Stimulated activated CD4-positive, alpha-beta T cell treated with anti-CD3 and anti-CD28 coated beads, Interleukin-15, amount 100 ng/mL, for 24 hours (primary cell): Measurements from ENCODE around the gene MZT2B.
"Not testable (repeated sequence)": the region's sequence is repeated elsewhere in the genome, so short reads cannot be mapped to it uniquely, and the experiment has no call there.

Experiments
- DNase-seq: peaks from one replicate; pipeline ENCODE4 v3.0.0-alpha.2; 2020

Gene MZT2B

GRCh38 chr2:130220505-130220904 is 38.4 kb downstream of the MZT2B start:
- not testable (repeated sequence) for DNase-seq

GRCh38 chr2:130222523-130222922 is 40.5 kb downstream of the MZT2B start:
- not testable (repeated sequence) for DNase-seq

GRCh38 chr2:130228005-130228404 is 45.9 kb downstream of the MZT2B start:
- DNase-seq: not testable (repeated sequence)

- not testable (repeated sequence) for DNase-seq
Measured at GRCh38 chr2:130228467-130229160, 46.6 kb downstream of the MZT2B start.

GRCh38 chr2:130229161-130229510 is 47.1 kb downstream of the MZT2B start:
- DNase-seq: peak; percentile 49

GRCh38 chr2:130230376-130230775 is 48.3 kb downstream of the MZT2B start:
- DNase-seq: not testable (repeated sequence)

- not testable (repeated sequence) for DNase-seq
Measured at GRCh38 chr2:130230907-130231306, 48.8 kb downstream of the MZT2B start.

- DNase-seq: no peak
Measured at GRCh38 chr2:130231656-130232055, 49.6 kb downstream of the MZT2B start.

GRCh38 chr2:130233066-130233465 is 51.0 kb downstream of the MZT2B start:
- not testable (repeated sequence) for DNase-seq

- not testable (repeated sequence) for DNase-seq
Measured at GRCh38 chr2:130239581-130239980, 57.5 kb downstream of the MZT2B start.
